ENCODE data around the gene DPP6.

DPP6 gene

DNA sequence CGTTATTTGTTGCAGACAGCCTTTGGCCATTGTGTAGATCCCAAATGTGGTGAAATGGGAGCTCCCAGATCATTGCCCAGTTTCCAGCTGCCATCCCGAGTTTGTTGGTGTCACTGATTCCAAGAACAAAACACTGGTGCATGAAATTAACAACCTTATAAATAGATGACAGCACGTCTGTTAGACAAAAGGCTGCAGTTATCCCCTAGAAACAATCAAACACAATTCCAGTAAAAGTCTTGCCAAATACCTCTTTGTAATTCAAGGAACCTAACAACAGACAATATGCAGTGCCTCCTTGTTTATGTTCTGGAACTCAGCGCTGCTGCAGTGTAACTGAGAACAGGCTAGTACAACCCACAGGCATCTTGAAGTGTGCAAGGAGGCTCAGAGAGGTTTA lies 546.2 kb downstream of the DPP6 start:
- DNase-seq (ENCODE audit: low spot score): no peak

DNA sequence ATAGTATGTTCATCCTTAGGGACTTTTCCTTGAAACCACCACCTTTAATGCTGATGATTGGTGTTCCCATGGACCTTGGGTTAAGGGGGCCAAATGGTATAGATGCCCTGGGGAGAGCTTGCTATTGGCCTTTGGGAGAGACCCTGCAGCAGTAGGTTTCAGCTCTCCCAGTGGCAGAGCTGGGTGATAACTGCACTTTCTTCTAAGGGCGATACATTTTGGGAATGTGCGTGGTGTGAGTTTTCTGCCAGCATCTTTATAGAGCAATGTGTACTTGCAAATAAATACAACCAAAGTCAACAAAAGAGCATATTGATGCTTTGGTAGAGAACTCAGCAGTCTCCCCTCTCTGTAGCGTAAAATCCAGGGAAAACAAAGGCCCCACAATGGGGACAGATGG lies 546.7 kb downstream of the DPP6 start:
- DNase-seq (ENCODE audit: low spot score): no peak

DNA sequence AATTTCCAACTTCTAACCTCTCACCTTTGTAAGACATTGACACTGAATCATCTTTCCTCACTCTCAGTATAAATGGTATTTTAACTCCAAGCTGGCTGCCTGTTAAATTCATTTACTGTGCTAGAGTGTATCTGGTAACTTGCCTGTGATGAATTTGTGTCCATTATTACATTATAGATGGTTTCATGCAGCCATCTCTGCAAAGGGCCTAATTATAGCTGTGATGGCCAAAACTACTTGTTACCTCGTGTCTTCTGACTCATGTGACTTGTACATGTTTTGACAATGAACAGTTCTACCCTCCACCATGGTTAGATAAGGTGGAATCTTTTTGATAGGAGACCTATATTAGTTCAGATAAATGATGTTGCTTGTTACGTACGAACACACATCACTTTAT lies 558.7 kb downstream of the DPP6 start:
- DNase-seq (ENCODE audit: low spot score): no peak

DNA sequence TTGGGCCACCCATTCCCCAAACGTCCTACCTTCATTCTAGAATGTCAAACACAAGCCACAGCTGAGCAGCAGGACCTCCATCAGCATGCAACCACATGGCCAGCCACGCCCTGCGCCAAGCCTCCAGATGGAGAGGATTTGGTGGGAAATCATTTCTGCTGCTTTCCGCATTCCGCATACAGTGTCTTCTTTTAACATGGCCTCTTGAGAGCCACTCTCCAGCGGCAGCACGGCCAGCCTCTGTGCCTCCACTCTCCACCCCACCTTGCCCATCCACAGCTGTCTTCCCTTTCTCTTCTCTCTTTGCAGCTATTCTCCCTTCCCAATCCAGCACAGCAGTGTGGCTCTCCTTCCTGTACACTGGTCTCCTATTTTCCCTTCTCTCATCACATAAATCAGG lies 561.6 kb downstream of the DPP6 start:
- DNase-seq (ENCODE audit: low spot score): no peak

DNA sequence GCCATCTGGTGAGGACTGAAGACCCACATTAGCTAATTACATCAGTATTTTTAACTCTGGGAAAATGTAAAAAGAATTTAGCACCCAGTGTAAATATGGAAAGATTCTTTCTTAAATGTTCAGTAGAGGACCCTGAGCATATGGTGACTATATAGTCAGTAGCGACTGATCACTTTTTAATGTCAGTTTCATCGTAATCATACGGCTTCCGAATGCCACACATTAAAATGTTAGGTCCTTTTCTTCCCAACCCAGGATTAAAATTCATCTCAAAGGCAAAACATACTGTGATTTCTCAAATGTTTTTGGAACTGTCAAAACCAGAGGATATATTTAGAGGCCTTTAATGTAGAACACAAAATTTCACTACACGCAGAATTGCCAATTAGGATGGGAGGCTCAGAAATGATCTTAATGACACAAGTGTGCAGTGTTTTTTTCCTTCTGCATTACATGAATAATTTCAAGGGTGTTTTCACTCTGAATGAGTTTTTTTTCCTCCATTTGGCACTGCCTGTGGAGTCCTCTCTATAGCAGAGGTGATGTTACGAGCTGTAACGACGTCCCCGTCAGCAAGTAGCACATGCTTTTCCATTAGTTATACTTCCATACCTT lies 568.0 kb downstream of the DPP6 start:
- DNase-seq (ENCODE audit: low spot score): no peak

DNA sequence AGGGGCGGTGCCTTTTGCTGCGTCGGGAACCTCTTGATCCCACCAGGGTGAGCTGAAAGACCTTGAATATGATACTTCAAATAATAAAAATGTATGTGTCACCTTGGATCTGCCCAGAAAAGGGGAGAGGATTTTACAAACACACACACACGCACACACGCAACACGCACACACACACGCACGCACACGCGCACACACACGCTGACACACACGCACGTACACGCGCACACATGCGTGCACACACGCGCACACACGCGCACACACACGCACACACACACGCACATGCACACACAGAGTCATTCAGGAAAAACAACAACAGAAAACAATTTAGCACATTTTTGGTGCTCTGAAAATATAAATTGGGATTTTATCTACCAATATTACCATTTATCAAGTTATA lies 571.2 kb downstream of the DPP6 start:
- DNase-seq (ENCODE audit: low spot score): no peak

DNA sequence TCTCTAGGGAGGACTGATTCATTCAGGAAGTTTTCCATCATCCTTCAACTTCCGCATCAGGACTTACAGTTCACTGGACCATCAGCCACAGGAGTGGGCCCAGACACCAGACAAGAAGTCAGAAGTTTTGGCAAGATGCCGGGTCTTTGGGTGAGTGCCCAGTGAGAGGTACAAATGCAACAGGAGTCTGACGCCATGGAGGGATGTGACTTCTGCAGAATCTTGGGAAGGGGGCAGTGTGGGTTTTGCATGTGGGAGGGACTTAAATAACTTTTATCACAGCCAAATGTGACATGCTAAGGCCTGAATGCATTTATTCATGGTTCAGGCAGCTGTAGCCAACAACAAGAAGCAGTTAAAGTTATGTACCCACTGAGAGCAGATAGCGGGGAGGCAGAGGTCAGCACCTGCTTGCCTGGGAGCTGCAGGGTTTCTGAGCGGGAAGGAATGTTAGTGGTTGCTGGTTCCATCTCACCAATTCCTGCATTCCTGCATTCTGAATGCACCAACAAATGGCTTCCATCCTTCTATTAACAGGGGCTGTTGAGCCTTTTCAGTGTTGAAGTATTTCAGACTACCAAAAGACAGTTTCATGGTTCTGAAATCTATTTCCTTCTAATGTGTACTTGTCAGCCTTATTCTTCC lies 575.6 kb downstream of the DPP6 start:
- no peak for DNase-seq (ENCODE audit: low spot score)

DNA sequence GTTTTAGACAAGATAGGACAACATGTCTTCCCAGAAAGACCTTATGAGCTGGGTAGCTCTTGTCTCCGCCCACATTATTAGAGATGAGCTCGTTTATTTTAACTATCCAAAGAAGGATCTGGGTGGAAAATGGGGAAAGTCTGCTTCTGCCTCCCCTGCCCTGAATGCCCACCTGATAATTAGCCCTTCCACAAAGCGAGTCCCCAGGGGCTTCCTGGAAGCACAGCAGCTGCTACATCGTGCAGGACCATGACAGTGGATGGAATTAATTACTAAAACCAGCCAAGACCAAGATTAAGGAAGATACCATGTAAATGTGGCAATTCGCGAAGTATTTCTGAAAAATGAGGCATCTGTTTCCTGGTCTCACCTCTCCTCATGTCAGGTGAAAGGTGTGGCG lies 576.4 kb downstream of the DPP6 start:
- no peak for DNase-seq (ENCODE audit: low spot score)

DNA sequence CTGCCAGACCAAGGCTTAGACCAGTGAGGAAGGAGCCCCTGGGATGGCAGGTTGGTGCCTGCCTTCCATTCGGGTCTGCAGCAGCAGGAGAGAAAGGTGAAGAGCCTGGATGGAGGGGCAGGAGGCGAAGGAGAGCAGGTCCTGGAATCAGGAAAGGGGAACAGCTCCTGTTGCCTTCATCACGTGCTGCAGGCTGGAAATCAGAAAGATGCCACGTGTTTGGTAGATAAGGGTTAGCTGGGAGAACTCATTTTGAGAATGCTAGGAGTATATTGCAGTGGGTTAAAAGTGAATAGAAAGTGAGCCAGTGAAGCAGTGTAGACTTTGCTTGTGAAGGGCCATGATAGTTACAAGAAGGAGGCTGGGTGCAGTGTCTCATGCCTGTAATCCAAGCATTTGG lies 579.0 kb downstream of the DPP6 start:
- DNase-seq (ENCODE audit: low spot score): no peak

DNA sequence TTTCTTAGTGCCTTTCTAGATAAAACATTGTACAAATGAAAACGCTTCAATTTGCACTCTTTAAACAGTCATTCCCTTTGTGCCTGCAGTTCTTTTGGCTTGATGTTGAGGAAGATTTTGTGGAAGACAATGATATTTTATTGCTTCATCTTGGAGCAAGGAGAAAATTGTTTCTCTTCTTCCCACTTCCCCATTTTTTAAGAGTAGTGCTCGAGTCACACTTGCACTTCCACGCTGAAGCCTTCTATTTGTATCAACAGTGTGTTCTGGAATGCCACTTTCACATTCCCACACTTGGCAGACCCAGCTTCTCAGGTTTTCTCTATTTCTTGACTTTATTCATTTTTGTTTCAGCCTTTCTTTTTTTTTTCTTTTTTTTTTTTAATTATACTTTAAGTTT lies 581.4 kb downstream of the DPP6 start:
- DNase-seq (ENCODE audit: low spot score): no peak

DNA sequence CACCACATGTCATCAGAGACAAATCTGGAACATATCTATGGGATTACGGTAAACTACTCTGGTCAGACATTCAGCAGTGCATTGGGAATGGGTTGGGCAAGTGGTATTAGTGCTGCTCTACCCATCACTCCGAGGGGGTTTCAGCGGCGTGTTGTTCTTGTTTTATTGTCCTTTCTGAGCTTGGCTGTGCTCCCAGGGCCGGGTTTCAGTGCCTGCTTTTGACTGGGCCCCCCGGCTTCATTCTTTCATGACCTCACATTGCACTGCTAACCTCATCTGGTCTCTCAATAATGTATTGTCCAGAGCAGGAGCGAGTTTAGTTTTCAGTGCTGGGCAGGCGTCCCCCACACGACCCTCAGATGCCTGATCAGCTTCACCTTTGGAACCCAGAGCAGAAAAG lies 586.1 kb downstream of the DPP6 start:
- DNase-seq (ENCODE audit: low spot score): no peak

DNA sequence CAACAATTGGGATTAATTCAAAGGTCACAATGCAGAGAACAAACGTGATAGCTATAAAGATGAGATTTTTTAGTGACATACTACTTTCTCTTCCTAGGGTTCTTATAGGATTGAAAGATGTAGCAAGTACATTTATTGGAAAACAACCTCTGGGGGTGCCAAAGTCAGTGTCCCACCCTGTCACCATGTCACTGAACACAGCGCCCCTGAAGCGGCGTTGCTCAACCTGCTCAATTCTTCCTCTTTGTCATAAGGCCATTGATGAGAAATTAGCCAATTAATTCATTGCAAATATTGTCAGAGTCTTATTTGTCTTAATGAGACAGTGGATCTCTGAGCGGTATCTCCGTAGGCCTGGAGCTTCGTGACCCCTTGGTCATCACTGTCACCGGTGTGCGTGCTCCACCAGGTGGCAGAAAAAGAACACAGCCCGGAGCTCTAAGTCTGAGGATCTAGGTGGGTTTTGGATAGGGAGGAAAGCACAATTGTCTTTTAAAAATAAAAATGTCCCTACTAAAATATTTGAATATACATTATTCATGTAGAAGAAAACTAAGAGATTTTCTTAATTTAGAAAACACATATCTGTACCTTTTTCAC lies 588.2 kb downstream of the DPP6 start:
- no peak for DNase-seq (ENCODE audit: low spot score)

DNA sequence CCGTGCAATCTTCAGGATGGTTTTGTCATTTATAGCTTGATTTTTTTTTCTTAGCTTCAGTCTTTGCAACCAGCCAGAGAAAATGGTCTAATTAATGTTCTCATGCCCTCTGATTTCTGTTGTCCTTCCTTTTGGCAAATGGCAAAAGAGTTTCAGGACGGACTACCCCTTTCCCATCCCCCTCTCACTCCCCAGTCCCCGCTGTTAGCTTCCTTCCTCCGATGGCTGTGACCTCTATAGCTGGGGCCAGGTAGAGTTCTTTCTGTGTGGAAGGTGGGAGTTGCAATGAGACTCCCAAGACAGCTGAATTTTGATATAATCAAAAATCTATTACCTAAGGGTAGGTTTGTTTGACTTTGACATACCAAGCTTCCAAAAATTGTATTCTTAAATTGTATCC lies 588.7 kb downstream of the DPP6 start:
- DNase-seq (ENCODE audit: low spot score): no peak

DNA sequence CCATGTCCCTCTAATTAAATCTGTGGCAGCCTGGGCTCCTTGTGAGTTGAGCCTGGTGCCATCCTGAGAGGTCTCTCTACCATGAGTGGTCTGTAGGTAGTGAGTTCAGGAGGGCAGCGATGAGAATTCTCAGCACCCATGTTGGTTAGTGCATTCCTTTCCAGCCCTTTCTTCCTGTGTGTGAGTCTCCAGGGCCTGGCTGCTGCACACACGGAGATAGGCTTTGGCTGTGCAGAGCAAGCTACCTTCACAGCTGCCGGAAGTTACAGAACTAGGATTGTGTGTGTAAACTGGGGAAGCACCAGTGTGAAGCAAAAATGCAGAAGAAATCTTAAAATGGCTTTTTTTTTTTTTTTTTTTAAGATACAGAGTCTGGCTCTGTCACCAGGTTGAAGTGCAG lies 592.2 kb downstream of the DPP6 start:
- no peak for DNase-seq (ENCODE audit: low spot score)

DNA sequence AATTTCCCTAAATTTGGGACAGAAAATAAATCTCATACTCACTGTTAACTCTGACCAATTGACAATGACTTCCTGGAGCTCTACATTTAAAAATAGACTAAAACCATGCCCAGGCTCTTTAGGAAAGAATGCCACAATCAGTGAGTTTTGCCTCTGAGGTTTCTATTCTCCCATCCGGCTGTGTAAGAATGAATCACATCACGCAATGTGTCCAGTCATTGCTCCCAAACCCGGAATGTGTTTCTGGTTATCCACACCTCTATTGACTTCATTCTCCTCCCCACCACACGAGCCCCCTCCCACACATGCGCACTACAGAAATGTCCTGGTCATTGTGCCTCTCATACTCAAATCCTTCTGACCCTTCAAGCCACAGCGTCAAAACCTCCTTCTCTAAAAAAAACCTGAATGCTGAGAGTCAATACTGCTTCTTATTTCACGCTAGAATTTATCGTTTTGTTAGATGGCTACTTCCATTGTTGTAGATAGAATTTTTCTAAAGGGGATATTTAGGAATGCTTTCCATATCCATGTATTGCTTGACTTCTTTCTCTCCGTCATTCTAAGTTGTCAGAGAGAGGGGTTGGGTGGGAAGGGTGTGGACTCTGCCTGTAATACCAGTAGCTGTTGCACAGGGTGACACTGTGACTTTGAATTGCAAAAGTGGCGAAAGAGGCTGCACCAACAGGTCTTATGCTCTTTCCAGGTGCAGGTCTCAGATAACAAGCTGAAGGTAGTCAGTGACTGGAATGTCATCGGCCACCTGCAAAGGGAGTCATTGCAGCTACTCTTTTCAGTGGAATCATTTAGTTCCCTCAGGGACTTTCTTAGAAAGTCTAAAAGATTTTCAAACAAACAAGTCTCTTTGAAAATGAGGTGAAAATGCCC lies 594.2 kb downstream of the DPP6 start:
- DNase-seq (ENCODE audit: low spot score): no peak

DNA sequence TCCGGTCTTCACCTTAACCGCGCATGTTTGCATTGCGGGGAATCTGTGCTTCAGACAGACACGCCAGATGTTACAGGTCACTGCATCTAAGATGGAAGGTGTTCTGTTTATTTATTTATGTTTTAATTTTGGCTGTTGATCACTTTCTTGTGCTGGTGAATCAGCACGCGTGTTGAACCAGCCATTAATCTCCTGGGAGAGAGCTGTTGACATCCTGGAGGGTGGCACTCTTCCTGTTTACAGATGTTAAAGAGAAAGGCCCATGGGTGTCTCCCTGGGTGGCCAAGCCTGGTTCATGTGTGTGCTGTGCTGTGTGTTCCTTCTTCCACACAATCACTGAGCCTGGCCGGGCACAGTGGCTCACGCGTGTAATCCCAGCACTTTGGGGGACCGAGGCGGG lies 595.4 kb downstream of the DPP6 start:
- DNase-seq (ENCODE audit: low spot score): no peak

DNA sequence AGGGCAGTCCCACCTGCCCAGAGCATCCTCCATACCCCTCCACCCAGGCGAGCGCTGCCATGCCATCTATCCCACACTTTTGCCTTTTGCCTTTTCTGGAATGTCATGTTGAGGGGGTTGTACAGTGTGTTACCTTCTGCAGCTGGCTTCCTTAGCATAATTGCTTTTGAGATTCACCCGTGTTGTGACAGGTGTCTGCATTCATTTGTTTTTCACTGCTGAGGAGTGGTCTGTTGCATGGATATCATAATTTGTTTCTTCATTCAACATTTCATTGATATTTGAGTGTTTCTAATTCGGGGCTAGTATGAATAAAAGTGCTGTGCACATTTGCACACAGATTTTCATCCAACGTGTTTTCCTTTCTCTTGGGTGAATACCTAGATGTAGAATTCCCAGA lies 596.8 kb downstream of the DPP6 start:
- no peak for DNase-seq (ENCODE audit: low spot score)

DNA sequence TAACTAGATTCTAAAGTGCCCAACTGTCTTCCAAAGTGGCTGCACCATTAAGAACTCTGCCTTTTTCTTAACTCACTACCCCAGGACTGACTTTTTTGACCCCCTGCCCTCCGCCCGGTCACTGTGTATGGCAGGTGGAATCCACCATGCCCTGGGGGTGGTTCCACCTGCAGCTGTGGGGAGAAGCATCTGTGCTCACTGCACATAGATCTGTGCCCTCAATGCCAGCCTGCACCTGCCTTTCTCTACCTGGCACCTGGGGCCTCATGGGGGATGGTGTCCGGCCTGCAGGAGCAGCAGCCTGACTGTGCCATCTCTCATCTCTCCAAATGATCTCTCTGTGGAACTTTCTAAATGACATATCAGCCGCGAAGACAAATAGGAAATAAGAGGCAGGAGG lies 597.2 kb downstream of the DPP6 start:
- no peak for DNase-seq (ENCODE audit: low spot score)

DNA sequence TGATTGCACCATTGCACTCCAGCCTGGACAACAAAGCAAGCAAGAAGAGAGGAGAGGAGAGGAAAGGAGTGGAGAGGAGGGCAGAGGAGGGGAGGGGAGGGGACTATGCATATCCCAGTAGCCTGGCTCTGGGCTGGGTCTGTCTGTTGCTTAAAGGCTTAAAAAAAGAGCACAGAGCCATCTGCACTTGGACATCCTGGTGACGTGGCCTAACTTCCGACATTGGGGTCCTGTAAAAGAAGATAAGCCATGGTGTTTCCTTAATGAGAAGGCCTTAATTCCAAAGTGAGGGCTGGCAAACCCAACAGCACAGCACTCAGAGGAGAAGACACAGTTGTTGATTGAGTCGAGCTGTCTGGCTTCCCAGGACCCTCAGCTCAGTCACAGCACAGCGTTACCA lies 598.1 kb downstream of the DPP6 start:
- no peak for DNase-seq (ENCODE audit: low spot score)

DNA sequence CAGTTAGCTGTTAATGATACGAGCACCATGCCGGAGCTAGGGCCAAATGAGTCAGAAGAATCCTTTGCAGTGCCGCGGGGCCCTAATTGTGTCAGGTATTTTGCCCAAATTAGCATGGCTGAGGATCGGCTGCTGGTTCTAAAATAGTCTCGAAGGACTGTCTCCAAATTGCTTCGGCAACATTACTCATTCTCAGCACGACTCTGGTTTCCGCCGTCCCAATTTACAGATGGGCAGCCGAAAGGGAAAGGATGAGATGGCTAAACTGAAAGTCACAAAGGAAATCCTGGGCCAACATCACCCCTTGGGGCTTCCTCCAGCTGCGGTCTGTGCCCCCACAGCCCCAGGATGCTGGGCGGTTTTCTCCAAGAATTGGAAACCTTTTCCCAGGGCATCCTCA lies 599.3 kb downstream of the DPP6 start:
- DNase-seq (ENCODE audit: low spot score): no peak

DNA sequence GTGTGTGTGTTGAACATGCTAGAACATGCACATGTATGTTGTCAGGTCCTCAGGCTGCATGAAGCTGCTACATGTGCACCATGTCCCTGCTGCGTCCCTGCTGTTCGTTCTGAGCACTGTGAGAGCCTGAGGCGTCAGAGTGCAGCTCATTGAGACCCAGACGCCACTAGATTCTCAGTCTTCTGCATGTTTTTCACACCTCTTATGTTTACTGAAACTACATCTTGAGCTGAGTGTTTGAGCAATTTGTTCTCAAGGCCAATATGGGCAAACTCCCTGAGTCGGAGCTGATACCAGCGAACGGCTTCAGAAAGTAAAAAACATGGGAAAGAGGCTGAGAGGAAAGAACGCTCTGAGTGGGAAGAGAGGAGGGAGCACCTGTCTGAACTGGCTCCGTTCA lies 600.4 kb downstream of the DPP6 start:
- no peak for DNase-seq (ENCODE audit: low spot score)

DNA sequence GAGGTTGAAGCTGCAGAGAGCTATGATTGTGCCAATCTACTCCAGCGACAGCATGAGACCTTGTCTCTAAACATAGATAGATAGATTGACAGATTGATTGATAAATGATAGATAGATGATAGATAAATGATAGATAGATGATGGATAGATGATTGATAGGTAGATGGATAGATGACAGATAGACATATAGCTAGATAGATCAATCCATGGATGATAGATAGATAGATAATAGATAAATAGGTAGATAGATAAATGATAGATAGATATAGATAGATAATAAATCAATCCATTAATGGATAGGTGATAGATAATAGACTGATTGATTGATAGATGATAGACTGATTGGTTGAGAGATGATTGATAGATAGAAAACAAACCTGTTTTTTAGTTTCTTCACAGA lies 601.1 kb downstream of the DPP6 start:
- no peak for DNase-seq (ENCODE audit: low spot score)

DNA sequence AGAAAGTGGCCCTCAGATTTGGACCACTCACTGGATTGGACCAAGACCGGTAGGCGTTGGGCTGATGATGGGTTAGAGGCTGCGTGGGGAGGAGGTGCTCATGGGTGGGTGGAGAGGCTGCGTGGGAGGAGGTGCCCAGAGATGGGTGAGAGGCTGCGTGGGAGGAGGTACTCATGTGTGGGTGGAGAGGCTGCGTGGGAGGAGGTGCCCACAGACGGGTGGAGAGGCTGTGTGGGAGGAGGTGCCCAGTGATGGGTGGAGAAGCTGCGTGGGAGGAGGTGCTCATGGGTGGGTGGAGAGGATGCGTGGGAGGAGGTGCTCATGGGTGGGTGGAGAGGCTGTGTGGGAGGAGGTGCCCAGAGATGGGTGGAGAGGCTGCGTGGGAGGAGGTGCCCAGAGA lies 604.4 kb downstream of the DPP6 start:
- no peak for DNase-seq (ENCODE audit: low spot score)
